Body of pancreas (tissue), 4 donors: ENCODE data around the gene ZNF518A. TPM values are rescaled to one million over a fixed set of nuclear protein-coding genes. Genes with fewer than 3 reads are reported as not detected.
"Not testable (repeated sequence)": the region's sequence is repeated elsewhere in the genome, so short reads cannot be mapped to it uniquely, and the experiment has no call there.

ENCODE experiments used
- ATAC-seq: fragments of 150-250 bp; one replicate; pipeline ENCODE4 v1.9.1; 2016
- DNase-seq, 4 donors: peaks; one replicate each; pipeline ENCODE4 v3.0.0-alpha.2; 2019
- H3K27ac ChIP-seq, 4 donors: fragments of 200-600 bp; sonication (generic); 1 replicate in 3 of 4; 2 replicates in 1 of 4; pipeline versions ENCODE4 v1.5.1 to v1.6.1; 2016 to 2019; ENCODE audit warnings: mild to moderate bottlenecking in 1 of 4, mixed read lengths in 1 of 4, moderate library complexity in 1 of 4
- H3K27me3 ChIP-seq, 2 donors: fragments of 200-600 bp; sonication (generic); one replicate each; pipeline ENCODE4 v1.6.0; 2016; ENCODE audit warnings: mild to moderate bottlenecking in 1 of 2
- H3K36me3 ChIP-seq, 2 donors: fragments of 200-600 bp; sonication (generic); replicated peaks in 1 of 2; 2 replicates each; pipeline ENCODE4 v1.5.1; 2016; ENCODE audit warnings: low read depth in 2 of 2; ENCODE audit not compliant: insufficient read depth in 1 of 2
- H3K4me1 ChIP-seq: fragments of 200-600 bp; sonication (generic); one replicate; pipeline ENCODE4 v1.6.0; 2016
- H3K4me3 ChIP-seq, 2 donors: fragments of 200-600 bp; sonication (generic); 1 replicate in 1 of 2; 2 replicates in 1 of 2; pipeline ENCODE4 v1.5.1; 2016 to 2019
- H3K9me3 ChIP-seq, 3 donors: fragments of 200-600 bp; sonication (generic); 1 replicate in 2 of 3; 2 replicates in 1 of 3; pipeline ENCODE4 v1.5.1; 2016
- POLR2A ChIP-seq, 3 donors: fragments of 450-650 bp; IDR thresholded peaks; one replicate each; pipeline ENCODE4 v1.6.1; 2016; ENCODE audit warnings: antibody characterized with exemption in 3 of 3, mild to moderate bottlenecking in 2 of 3
- WGBS, 2 donors: methylation state at CpG; one replicate each; pipeline ENCODE4 v1.1.5; 2017; 5-methylcytosine and 5-hydroxymethylcytosine counted together
- intact Hi-C: fragments of 100-400 bp; cut with DNase I; formaldehyde crosslinking; loops from one replicate; pipeline ENCODE4 v1.15.1; 2023
- total RNA-seq, 2 donors: library from RNA; depleted of rRNA; stranded (reverse); fragments of >200 nt; gene quantifications; one replicate each; pipeline ENCODE4 v1.1.0, GENCODE V29; 2016
- TF ChIP-seq, protein P1 (sequence below), 7 experiments: fragments of 450-650 bp in 4 of 7; fragments of 200-600 bp in 3 of 7; sonication (generic) in 3 of 7; IDR thresholded peaks; one replicate each; pipeline ENCODE4 v1.5.1; 2016 to 2019; ENCODE audit warnings: antibody characterized with exemption in 7 of 7

Gene ZNF518A
- total RNA-seq, 2 donors from 2014 or later = 23.1 to 24.4 TPM

DNA sequence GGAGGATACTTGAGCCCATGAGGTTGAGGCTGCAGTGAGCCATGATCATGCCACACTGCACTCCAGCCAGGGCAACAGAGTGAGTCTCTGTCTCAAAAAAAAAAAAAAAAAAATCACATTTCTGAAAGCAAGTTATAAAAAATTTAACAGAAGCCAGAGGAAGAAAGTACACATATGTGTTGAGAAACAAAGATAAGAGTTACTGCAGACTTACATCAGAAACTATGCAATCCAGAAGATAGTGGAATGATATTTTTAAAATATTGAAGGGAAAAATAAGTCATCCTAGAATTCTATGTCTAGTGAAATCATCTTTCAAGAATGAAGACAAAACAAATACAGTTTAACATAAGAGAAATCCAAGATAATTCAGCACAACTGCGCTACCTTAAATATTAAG is 46.9 kb downstream of the ZNF518A start:
- Histone ChIP-seq H3K27me3 (no peaks in the 10 kb centered on the region), H3K9me3 (peaks cover 0 to 6% (median 0%) of the 10 kb centered on the region in 3 donors), H3K4me1 (no peaks in the 10 kb centered on the region), H3K27ac (no peak overlapping the region), H3K4me3 (no peak overlapping the region), H3K36me3 (no peaks in the 10 kb centered on the region)
- ATAC-seq (no peak), DNase-seq (no peak)
- TF ChIP-seq, protein P1, sequence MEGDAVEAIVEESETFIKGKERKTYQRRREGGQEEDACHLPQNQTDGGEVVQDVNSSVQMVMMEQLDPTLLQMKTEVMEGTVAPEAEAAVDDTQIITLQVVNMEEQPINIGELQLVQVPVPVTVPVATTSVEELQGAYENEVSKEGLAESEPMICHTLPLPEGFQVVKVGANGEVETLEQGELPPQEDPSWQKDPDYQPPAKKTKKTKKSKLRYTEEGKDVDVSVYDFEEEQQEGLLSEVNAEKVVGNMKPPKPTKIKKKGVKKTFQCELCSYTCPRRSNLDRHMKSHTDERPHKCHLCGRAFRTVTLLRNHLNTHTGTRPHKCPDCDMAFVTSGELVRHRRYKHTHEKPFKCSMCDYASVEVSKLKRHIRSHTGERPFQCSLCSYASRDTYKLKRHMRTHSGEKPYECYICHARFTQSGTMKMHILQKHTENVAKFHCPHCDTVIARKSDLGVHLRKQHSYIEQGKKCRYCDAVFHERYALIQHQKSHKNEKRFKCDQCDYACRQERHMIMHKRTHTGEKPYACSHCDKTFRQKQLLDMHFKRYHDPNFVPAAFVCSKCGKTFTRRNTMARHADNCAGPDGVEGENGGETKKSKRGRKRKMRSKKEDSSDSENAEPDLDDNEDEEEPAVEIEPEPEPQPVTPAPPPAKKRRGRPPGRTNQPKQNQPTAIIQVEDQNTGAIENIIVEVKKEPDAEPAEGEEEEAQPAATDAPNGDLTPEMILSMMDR (IDR thresholded peaks at IDR 0.05) = no peak
- TF ChIP-seq POLR2A (IDR thresholded peaks at IDR 0.05) = no peak
- intact Hi-C loops = no loop called here
- 97 to 98% methylated on average over 1 of the region's 1 CpG for WGBS, 2 donors

DNA sequence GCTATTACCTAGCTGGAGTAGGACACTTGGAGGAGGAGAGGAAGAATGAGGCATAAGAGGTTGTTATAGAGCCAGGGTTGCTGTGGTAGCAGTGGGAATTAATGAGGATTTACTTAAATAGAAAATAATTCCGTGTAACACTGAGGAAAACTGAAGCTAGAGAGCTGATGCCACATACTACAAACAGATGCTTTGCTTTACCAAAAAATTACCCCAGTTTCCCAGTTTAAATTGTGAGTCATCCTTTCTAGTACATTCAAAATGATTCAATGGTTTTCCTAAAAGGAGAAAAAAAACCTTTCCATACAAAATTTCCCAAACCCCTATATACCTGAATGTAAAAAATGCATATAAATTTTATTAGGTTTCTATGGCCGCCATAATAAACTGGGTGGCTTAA is 58.3 kb downstream of the ZNF518A start:
- WGBS, 2 donors = 85 to 93% methylated on average over 2 of the region's 2 CpGs
- DNase-seq = no peak

DNA sequence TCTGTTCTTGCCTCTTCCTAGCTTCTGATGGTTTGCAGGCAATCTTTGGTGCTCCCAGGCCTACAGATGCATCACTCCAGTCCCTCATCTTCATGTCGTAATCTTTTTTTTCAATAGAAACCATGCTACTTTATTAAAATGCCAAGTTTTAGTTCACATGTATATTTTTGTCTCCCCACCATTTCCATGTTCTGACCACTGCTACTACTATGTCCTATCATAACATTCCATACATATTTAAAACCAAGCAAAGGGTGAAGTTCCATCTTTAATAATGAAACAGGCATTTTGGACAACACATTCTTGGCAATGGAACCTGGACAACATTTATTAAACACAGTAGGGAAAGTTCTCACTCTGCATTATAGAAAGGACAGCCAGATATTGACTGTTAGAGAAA is 58.8 kb downstream of the ZNF518A start:
- no peak overlapping the region for H3K4me3 ChIP-seq
- TF ChIP-seq, protein P1 (IDR thresholded peaks at IDR 0.05) = no peak
- no peak for TF ChIP-seq POLR2A (IDR thresholded peaks at IDR 0.05)
- no peak overlapping the region for H3K27ac ChIP-seq
- H3K4me1 ChIP-seq = no peaks in the 10 kb centered on the region
- no peaks in the 10 kb centered on the region for H3K27me3 ChIP-seq
- intact Hi-C loops = no loop called here
- peaks cover 0 to 18% (median 0%) of the 10 kb centered on the region in 3 donors for H3K9me3 ChIP-seq
- DNase-seq (no peak), ATAC-seq (no peak)
- peaks cover 0 to 1% of the 10 kb centered on the region in 2 donors for H3K36me3 ChIP-seq
- WGBS, 2 donors = 91% methylated on average over 1 of the region's 1 CpG

More for the DNA sequence above, 58.3 kb downstream of the ZNF518A start:
- intact Hi-C loops = no loop called here
- Histone ChIP-seq H3K36me3 (peaks cover 0 to 1% of the 10 kb centered on the region in 2 donors), H3K27me3 (no peaks in the 10 kb centered on the region), H3K4me1 (no peaks in the 10 kb centered on the region), H3K27ac (no peak overlapping the region), H3K4me3 (no peak overlapping the region), H3K9me3 (peaks cover 0 to 23% (median 0%) of the 10 kb centered on the region in 3 donors)
- TF ChIP-seq POLR2A (IDR thresholded peaks at IDR 0.05) = no peak
- TF ChIP-seq, protein P1 (IDR thresholded peaks at IDR 0.05) = no peak
- no peak for ATAC-seq

DNA sequence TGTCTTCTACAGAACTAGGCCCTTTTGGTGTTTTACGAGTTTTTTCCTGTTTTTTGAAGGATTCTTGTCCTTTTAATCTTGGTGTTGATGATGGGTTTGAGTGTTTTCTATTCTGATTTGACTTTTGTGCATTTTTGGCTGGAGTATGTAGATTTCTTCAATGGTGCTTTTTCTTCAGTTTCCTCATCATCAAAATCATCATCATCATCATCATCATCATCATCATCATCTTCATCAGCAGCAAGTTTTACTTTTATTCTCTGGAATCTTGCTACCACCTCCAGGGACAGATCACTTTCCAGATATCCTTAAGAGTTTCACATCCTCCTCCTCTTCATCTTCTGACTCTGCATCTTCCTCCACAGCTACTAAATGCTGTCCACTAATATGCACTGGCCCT is 59.4 kb downstream of the ZNF518A start:
- H3K27ac ChIP-seq, H3K4me3 ChIP-seq, ATAC-seq, intact Hi-C loops, DNase-seq, H3K36me3 ChIP-seq, H3K27me3 ChIP-seq, H3K4me1 ChIP-seq: not testable (repeated sequence)
- WGBS, 2 donors = 88 to 93% methylated on average over 1 of the region's 1 CpG
- peaks cover 0 to 16% (median 0%) of the 10 kb centered on the region in 3 donors for H3K9me3 ChIP-seq

DNA sequence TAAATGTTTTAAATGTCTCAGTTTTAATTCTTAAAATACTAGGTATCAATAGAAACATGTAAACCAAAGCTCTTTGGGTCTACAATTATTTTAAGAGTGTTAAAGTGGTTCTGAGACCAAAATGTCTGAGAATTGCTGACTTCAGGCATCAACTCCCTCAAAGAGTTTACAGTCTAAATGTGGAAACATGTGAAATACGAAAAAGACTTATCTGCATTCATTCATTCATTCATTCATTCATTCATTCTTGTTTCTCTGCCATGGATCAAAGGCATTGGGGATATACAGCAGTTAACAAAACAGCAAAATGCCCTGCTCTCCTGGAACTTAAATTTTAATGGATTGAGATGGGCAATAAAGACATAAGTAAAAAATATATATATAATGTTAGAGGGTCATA is 71.4 kb downstream of the ZNF518A start:
- intact Hi-C loops = no loop called here
- ATAC-seq (no peak), DNase-seq (no peak)
- WGBS, 2 donors = 59 to 93% methylated on average over 1 of the region's 1 CpG
- H3K27me3 ChIP-seq = no peaks in the 10 kb centered on the region
- H3K4me3 ChIP-seq = no peak overlapping the region
- H3K36me3 ChIP-seq = peaks cover 0 to 13% of the 10 kb centered on the region in 2 donors
- no peaks in the 10 kb centered on the region for H3K4me1 ChIP-seq
- H3K9me3 ChIP-seq = no peaks in the 10 kb centered on the region
- no peak overlapping the region for H3K27ac ChIP-seq
- no peak for TF ChIP-seq POLR2A (IDR thresholded peaks at IDR 0.05)
- TF ChIP-seq, protein P1 (IDR thresholded peaks at IDR 0.05) = no peak
